ENCODE results near the gene MAN1A2.
A peak's percentile ranks its signal among the peaks of the same experiment; 100 is the strongest.

MAN1A2 gene

GRCh38 chr1:117578466-117578865 is 211.2 kb downstream of the MAN1A2 start:
- ChIA-PET POLR2A (no interaction called here), CTCF (no interaction called here)
- Histone ChIP-seq H3K4me1 (ENCODE audit: control insufficient read depth, insufficient read depth, low read length) (no peaks in the 10 kb centered on the region), H3K4me3 (ENCODE audit: low read depth, low read length) (no peak overlapping the region), H3K9me3 (ENCODE audit: control insufficient read depth, insufficient read depth, low read depth, low read length) (no peaks in the 10 kb centered on the region), H3K36me3 (ENCODE audit: control insufficient read depth in 2 of 2, insufficient read depth in 1 of 2, low read length in 2 of 2) (no peaks in the 10 kb centered on the region), H3K27ac (ENCODE audit: extremely low read depth, low read depth, low read length) (no peak overlapping the region)
- TF ChIP-seq RBAK (tag by site-specific recombination; IDR thresholded peaks at IDR 0.05): no peak
- peak; percentile 93 for TF ChIP-seq ZNF366 (tag by site-specific recombination; conservative IDR thresholded peaks at IDR 0.05)
- no peak for TF ChIP-seq GLIS1 (tag by site-specific recombination; IDR thresholded peaks at IDR 0.05)
